Astrocyte (in vitro differentiated cells and primary cell): ENCODE measurements around the gene PCDHB2. TPM values are rescaled to one million over a fixed set of nuclear protein-coding genes. Genes with fewer than 3 reads are reported as not detected.
"Not testable (repeated sequence)": the region's sequence is repeated elsewhere in the genome, so short reads cannot be mapped to it uniquely, and the experiment has no call there.

Experiments
- DNase-seq: peaks from one replicate; pipeline ENCODE4 v3.0.0-alpha.2; 2010; ENCODE audit warnings: low read depth
- FAIRE-seq: peaks from 2 replicates; lab custom pipeline; 2011; peaks lifted over from hg19 to GRCh38; lab: Jason Lieb, UNC
- H2AFZ ChIP-seq: 2 replicates; pipeline ENCODE4 v1.6.0; 2012; ENCODE audit warnings: low read depth, low read length, inconsistent platforms
- H3K27ac ChIP-seq: 2 replicates; pipeline ENCODE4 v1.5.1; 2011; ENCODE audit warnings: low read depth, low read length, inconsistent platforms
- H3K27me3 ChIP-seq: 2 replicates; pipeline ENCODE4 v1.6.0; 2011; ENCODE audit warnings: low read length, inconsistent platforms; ENCODE audit not compliant: insufficient read depth
- H3K36me3 ChIP-seq: 2 replicates; pipeline ENCODE4 v1.5.1; 2011; ENCODE audit warnings: low read length, inconsistent platforms; ENCODE audit not compliant: insufficient read depth
- H3K4me1 ChIP-seq: 2 replicates; pipeline ENCODE4 v1.5.1; 2011; ENCODE audit warnings: low read length, inconsistent platforms; ENCODE audit not compliant: insufficient read depth
- H3K4me2 ChIP-seq: 2 replicates; pipeline ENCODE4 v1.6.0; 2012; ENCODE audit warnings: low read length, inconsistent platforms
- H3K4me3 ChIP-seq: 2 replicates; pipeline ENCODE4 v1.5.1; 2011; ENCODE audit warnings: low read depth, mild to moderate bottlenecking, low read length, inconsistent platforms; ENCODE audit not compliant: insufficient read depth
- H3K79me2 ChIP-seq: 2 replicates; pipeline ENCODE4 v1.6.0; 2012; ENCODE audit warnings: mild to moderate bottlenecking, low read length, inconsistent platforms; ENCODE audit not compliant: insufficient read depth
- H3K9ac ChIP-seq: 2 replicates; pipeline ENCODE4 v1.6.0; 2012; ENCODE audit warnings: mild to moderate bottlenecking, low read length, inconsistent platforms
- H3K9me3 ChIP-seq: 2 replicates; pipeline ENCODE4 v1.5.1; 2012; ENCODE audit warnings: low read depth, mild to moderate bottlenecking, low read length, inconsistent platforms; ENCODE audit not compliant: insufficient read depth
- H4K20me1 ChIP-seq: 2 replicates; pipeline ENCODE4 v1.6.0; 2012; ENCODE audit warnings: low read length, inconsistent platforms; ENCODE audit not compliant: insufficient read depth
- H3K27ac Mint-ChIP-seq: one replicate; pipeline ENCODE4 v1.8.0; 2021; ENCODE audit warnings: mild to moderate bottlenecking, mixed read lengths; ENCODE audit not compliant: unreplicated experiment
- H3K27me3 Mint-ChIP-seq: one replicate; pipeline ENCODE4 v1.8.0; 2021; ENCODE audit warnings: low read depth, mixed read lengths; ENCODE audit not compliant: unreplicated experiment
- H3K36me3 Mint-ChIP-seq: one replicate; pipeline ENCODE4 v1.8.0; 2021; ENCODE audit warnings: low read depth, mixed read lengths; ENCODE audit not compliant: unreplicated experiment
- H3K4me1 Mint-ChIP-seq: one replicate; pipeline ENCODE4 v1.8.0; 2021; ENCODE audit warnings: low read depth, mixed read lengths; ENCODE audit not compliant: unreplicated experiment
- H3K4me3 Mint-ChIP-seq: one replicate; pipeline ENCODE4 v1.8.0; 2021; ENCODE audit warnings: mild to moderate bottlenecking, moderate library complexity, mixed read lengths; ENCODE audit not compliant: unreplicated experiment
- H3K9me3 Mint-ChIP-seq: one replicate; pipeline ENCODE4 v1.8.0; 2021; ENCODE audit warnings: mild to moderate bottlenecking, mixed read lengths; ENCODE audit not compliant: unreplicated experiment
- CTCF ChIP-seq: IDR thresholded peaks from 2 replicates; pipeline ENCODE4 v1.5.1; 2011; ENCODE audit warnings: low read depth, mild to moderate bottlenecking, inconsistent platforms, low read length, moderate library complexity; ENCODE audit not compliant: insufficient read depth
- EZH2 ChIP-seq: IDR thresholded peaks from 2 replicates; pipeline ENCODE4 v1.6.1; 2012; ENCODE audit warnings: mild to moderate bottlenecking, low read length, inconsistent platforms; ENCODE audit not compliant: insufficient read depth
- total RNA-seq: library from RNA; stranded (reverse); gene quantifications from 2 replicates; pipeline ENCODE4 v1.2.1, GENCODE V29; 2021

Gene PCDHB2
- total RNA-seq, 1 donor from 2014 or later, result 44.3 TPM

GRCh38 chr5:141084487-141084989, 9.9 kb upstream of the PCDHB2 start:
- H4K20me1 ChIP-seq, result no peaks in the 10 kb centered on the region
- H3K36me3 ChIP-seq, result no peaks in the 10 kb centered on the region
- Mint-ChIP-seq H3K27ac (peak overlapping the region; percentile 87), H3K4me1 (no peaks in the 10 kb centered on the region), H3K9me3 (no peaks in the 10 kb centered on the region), H3K4me3 (peak overlapping the region; percentile 90), H3K27me3 (no peaks in the 10 kb centered on the region), H3K36me3 (no peaks in the 10 kb centered on the region)
- H3K9me3 ChIP-seq, result peaks cover 7% of the 10 kb centered on the region
- DNase-seq, result peak; percentile 11
- H3K4me3 ChIP-seq, result peak overlapping the region; percentile 25
- no peaks in the 10 kb centered on the region for H3K4me1 ChIP-seq
- peak overlapping the region; percentile 68 for H3K4me2 ChIP-seq
- H2AFZ ChIP-seq, result peak overlapping the region; percentile 34
- no peak for FAIRE-seq
- H3K27me3 ChIP-seq, result no peaks in the 10 kb centered on the region
- no peak overlapping the region for H3K27ac ChIP-seq
- H3K79me2 ChIP-seq, result no peaks in the 10 kb centered on the region
- no peak overlapping the region for H3K9ac ChIP-seq
- no peak for TF ChIP-seq EZH2
- peak; percentile 16 for TF ChIP-seq CTCF

GRCh38 chr5:141095263-141095641, 837 bp downstream of the PCDHB2 start:
- H3K4me2 ChIP-seq, result no peak overlapping the region
- no peaks in the 10 kb centered on the region for H3K27me3 ChIP-seq
- no peak overlapping the region for H3K27ac ChIP-seq
- no peaks in the 10 kb centered on the region for H3K4me1 ChIP-seq
- Mint-ChIP-seq H3K9me3 (peaks cover 10% of the 10 kb centered on the region), H3K27ac (peak overlapping the region; percentile 95), H3K4me3 (peak overlapping the region; percentile 93), H3K27me3 (no peaks in the 10 kb centered on the region), H3K4me1 (peaks cover 3% of the 10 kb centered on the region), H3K36me3 (peaks cover 23% of the 10 kb centered on the region)
- H3K79me2 ChIP-seq, result no peaks in the 10 kb centered on the region
- H3K36me3 ChIP-seq, result no peaks in the 10 kb centered on the region
- no peaks in the 10 kb centered on the region for H4K20me1 ChIP-seq
- H3K9me3 ChIP-seq, result peaks cover 1% of the 10 kb centered on the region
- TF ChIP-seq CTCF (no peak), EZH2 (no peak)
- DNase-seq (no peak), FAIRE-seq (no peak)
- no peak overlapping the region for H3K9ac ChIP-seq
- H3K4me3 ChIP-seq, result no peak overlapping the region
- no peak overlapping the region for H2AFZ ChIP-seq

- FAIRE-seq, H3K9me3 ChIP-seq, H3K4me2 ChIP-seq, H3K9ac ChIP-seq, H3K27ac ChIP-seq, H3K27me3 Mint-ChIP-seq, H3K27ac Mint-ChIP-seq, H2AFZ ChIP-seq, H3K36me3 ChIP-seq, H4K20me1 ChIP-seq, H3K4me1 Mint-ChIP-seq, H3K27me3 ChIP-seq, H3K79me2 ChIP-seq, H3K4me3 ChIP-seq, DNase-seq, H3K4me1 ChIP-seq: not testable (repeated sequence)
- Mint-ChIP-seq H3K9me3 (peaks cover 15% of the 10 kb centered on the region), H3K4me3 (peak overlapping the region; percentile 43), H3K36me3 (peaks cover 27% of the 10 kb centered on the region)
Measured at GRCh38 chr5:141096181-141096580, 1.8 kb downstream of the PCDHB2 start.

GRCh38 chr5:141096586-141096985, 2.2 kb downstream of the PCDHB2 start:
- peaks cover 12% of the 10 kb centered on the region for H3K9me3 ChIP-seq
- not testable (repeated sequence) for H3K36me3 ChIP-seq, H3K4me1 ChIP-seq, H3K27me3 Mint-ChIP-seq, H3K4me1 Mint-ChIP-seq, H3K4me2 ChIP-seq, H3K27ac ChIP-seq, H2AFZ ChIP-seq, H3K27ac Mint-ChIP-seq, H3K79me2 ChIP-seq, DNase-seq, H3K4me3 Mint-ChIP-seq, H3K4me3 ChIP-seq, H4K20me1 ChIP-seq, FAIRE-seq, H3K9ac ChIP-seq, H3K27me3 ChIP-seq
- Mint-ChIP-seq H3K9me3 (peaks cover 19% of the 10 kb centered on the region), H3K36me3 (peaks cover 31% of the 10 kb centered on the region)
